Activated naive CD8-positive, alpha-beta T cell (primary cell): ENCODE data around the gene CTNND1.

Source experiments
- H3K27ac Mint-ChIP-seq: one replicate; pipeline ENCODE4 v1.8.0; 2021; ENCODE audit warnings: mixed read lengths
- H3K27me3 Mint-ChIP-seq: one replicate; pipeline ENCODE4 v1.8.0; 2021; ENCODE audit warnings: mixed read lengths
- H3K36me3 Mint-ChIP-seq: one replicate; pipeline ENCODE4 v1.8.0; 2021; ENCODE audit warnings: mixed read lengths
- H3K4me1 Mint-ChIP-seq: one replicate; pipeline ENCODE4 v1.8.0; 2021; ENCODE audit warnings: low read depth, mixed read lengths
- H3K4me3 Mint-ChIP-seq: one replicate; pipeline ENCODE4 v1.8.0; 2021; ENCODE audit warnings: mild to moderate bottlenecking, mixed read lengths
- H3K9me3 Mint-ChIP-seq: one replicate; pipeline ENCODE4 v1.8.0; 2021; ENCODE audit warnings: low read depth, mixed read lengths

Gene CTNND1

DNA sequence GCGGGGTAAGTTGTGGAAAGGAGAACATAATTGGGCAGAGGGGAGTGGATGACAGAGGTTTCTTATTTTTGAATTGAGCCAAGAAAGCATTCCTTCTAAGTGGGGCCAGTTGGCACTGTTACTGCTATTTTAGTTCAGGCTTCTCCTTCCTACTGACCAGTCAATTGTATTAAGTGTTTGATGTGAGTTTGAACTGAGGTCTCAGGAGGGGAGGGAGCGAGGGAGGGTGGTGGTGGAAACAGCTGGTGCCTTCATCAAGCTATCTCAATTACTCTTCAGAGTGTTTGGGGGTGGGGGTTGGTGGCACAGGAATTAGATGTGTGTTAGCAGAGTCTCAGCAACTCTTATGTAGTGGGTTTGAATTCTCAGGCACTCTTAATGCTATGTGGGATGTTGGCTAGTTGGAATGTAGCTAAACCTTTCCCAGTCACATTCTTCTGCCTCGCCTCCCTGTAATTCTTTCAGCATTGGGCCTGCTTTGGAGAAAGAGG lies 14.5 kb downstream of the CTNND1 start:
- H3K36me3 Mint-ChIP-seq, result peaks cover 8% of the 10 kb centered on the region
- no peak overlapping the region for H3K27ac Mint-ChIP-seq
- no peaks in the 10 kb centered on the region for H3K27me3 Mint-ChIP-seq
- H3K4me3 Mint-ChIP-seq, result no peak overlapping the region
- no peaks in the 10 kb centered on the region for H3K9me3 Mint-ChIP-seq
- H3K4me1 Mint-ChIP-seq, result peaks cover 36% of the 10 kb centered on the region

DNA sequence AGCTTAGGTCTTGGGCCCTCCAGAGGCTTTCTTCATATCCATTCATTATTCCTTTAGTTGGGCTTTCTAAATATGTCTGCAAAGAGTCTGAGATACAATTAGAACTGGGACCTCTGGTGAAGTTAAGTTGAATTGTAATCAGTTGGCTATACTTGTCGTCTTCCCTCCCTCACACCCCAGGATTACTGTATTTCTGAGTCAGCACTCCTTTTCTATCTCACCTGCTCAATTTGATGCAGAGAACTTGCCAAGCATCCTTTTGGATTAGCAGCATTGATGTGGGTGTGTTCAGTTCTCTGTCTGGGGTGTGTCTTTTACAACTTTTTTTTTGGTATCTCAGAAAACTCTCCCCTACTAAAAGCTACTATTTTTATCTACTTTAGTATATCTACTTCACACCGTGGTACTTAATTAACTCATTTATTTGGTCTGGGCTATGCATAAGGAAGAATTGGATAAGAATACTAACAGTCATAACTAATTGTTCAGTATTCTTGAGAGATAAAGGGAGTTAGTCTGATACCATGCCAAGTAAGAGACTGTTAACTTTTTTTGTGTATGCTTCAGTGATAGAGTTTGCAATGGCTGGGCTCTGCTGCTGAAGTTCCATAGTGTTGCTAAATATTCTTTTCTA lies 15.1 kb downstream of the CTNND1 start:
- H3K27me3 Mint-ChIP-seq, result no peaks in the 10 kb centered on the region
- no peak overlapping the region for H3K27ac Mint-ChIP-seq
- no peaks in the 10 kb centered on the region for H3K9me3 Mint-ChIP-seq
- peaks cover 8% of the 10 kb centered on the region for H3K36me3 Mint-ChIP-seq
- H3K4me1 Mint-ChIP-seq, result peaks cover 40% of the 10 kb centered on the region
- no peak overlapping the region for H3K4me3 Mint-ChIP-seq

- H3K9me3 Mint-ChIP-seq, result no peaks in the 10 kb centered on the region
- H3K4me1 Mint-ChIP-seq, result peaks cover 51% of the 10 kb centered on the region
- no peaks in the 10 kb centered on the region for H3K27me3 Mint-ChIP-seq
- H3K4me3 Mint-ChIP-seq, result no peak overlapping the region
- H3K27ac Mint-ChIP-seq, result no peak overlapping the region
- H3K36me3 Mint-ChIP-seq, result peaks cover 8% of the 10 kb centered on the region
Observed at GRCh38 chr11:57777969-57778317, 16.3 kb downstream of the CTNND1 start.

GRCh38 chr11:57778318-57779037 lies 16.9 kb downstream of the CTNND1 start:
- H3K4me3 Mint-ChIP-seq, result no peak overlapping the region
- H3K9me3 Mint-ChIP-seq, result no peaks in the 10 kb centered on the region
- peaks cover 51% of the 10 kb centered on the region for H3K4me1 Mint-ChIP-seq
- H3K27me3 Mint-ChIP-seq, result no peaks in the 10 kb centered on the region
- peaks cover 8% of the 10 kb centered on the region for H3K36me3 Mint-ChIP-seq
- H3K27ac Mint-ChIP-seq, result no peak overlapping the region

DNA sequence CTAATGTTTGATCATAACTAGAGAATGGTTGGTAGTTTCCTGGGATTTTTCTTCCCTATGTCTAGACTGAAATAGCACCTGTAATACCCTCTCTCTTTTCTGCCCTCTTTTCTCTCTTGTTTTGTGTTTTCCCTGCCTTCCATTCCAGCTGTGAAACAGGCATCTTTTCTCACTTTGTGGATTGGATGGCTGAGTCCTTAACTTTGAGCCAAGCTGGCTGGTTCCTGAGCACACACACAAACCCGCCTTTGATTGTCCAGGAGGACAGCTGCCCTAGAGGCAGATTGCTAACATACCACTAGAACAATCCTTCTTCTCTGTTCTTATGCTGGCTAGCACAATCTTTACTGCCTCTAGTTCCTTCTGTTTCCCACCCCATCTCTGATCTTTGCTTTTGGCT lies 17.7 kb downstream of the CTNND1 start:
- Mint-ChIP-seq H3K36me3 (peaks cover 6% of the 10 kb centered on the region), H3K4me1 (peaks cover 51% of the 10 kb centered on the region), H3K27me3 (no peaks in the 10 kb centered on the region), H3K9me3 (no peaks in the 10 kb centered on the region), H3K27ac (no peak overlapping the region), H3K4me3 (no peak overlapping the region)

DNA sequence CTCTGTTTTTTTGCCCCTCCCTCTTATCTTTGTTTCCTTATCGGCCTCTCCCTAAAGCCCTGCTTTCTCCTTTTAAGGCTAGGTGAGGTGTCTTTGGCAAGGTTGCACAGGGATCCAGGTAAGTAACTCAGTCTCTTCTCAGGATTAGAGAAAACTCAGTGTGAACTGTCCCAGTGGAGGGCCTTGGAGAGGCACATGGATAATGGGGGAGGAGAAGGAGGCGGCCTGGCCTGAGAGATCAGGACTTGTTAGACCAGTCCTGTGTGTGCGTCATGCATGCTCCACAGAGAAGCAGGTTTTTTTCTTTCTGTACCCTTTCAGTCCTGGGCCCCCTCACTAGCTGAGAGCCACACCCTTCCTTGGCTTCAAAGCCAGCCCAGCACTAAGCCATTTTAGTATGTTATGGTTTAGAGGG lies 19.9 kb downstream of the CTNND1 start:
- H3K36me3 Mint-ChIP-seq, result peaks cover 7% of the 10 kb centered on the region
- H3K27me3 Mint-ChIP-seq, result no peaks in the 10 kb centered on the region
- no peaks in the 10 kb centered on the region for H3K9me3 Mint-ChIP-seq
- H3K4me1 Mint-ChIP-seq, result peaks cover 42% of the 10 kb centered on the region
- H3K4me3 Mint-ChIP-seq, result no peak overlapping the region
- H3K27ac Mint-ChIP-seq, result no peak overlapping the region

DNA sequence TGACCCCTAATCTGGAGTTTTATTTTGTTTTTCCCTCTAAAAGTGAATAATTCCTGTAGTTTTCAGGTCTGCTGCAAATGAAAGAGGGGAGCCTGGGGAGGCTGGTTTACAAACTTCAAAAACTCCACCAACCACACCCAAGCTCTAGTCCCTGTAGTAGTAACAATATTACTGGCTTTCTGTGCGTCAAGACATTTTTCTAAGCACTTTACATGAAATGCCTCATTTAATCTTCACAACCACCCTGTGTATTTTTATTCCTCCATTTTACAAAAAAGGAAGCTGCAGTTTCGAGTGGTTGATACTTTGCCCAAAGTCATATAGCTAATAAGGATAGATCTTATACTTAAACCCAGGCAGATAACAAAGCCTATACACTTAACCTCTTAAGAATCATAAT lies 23.5 kb downstream of the CTNND1 start:
- Mint-ChIP-seq H3K27ac (no peak overlapping the region), H3K4me3 (no peak overlapping the region), H3K9me3 (no peaks in the 10 kb centered on the region), H3K36me3 (peaks cover 4% of the 10 kb centered on the region), H3K27me3 (no peaks in the 10 kb centered on the region), H3K4me1 (peaks cover 28% of the 10 kb centered on the region)

- Mint-ChIP-seq H3K27me3 (no peaks in the 10 kb centered on the region), H3K4me3 (no peak overlapping the region), H3K36me3 (peaks cover 3% of the 10 kb centered on the region), H3K27ac (no peak overlapping the region), H3K9me3 (no peaks in the 10 kb centered on the region), H3K4me1 (peaks cover 25% of the 10 kb centered on the region)
Observed at GRCh38 chr11:57786436-57786835, 24.8 kb downstream of the CTNND1 start.

DNA sequence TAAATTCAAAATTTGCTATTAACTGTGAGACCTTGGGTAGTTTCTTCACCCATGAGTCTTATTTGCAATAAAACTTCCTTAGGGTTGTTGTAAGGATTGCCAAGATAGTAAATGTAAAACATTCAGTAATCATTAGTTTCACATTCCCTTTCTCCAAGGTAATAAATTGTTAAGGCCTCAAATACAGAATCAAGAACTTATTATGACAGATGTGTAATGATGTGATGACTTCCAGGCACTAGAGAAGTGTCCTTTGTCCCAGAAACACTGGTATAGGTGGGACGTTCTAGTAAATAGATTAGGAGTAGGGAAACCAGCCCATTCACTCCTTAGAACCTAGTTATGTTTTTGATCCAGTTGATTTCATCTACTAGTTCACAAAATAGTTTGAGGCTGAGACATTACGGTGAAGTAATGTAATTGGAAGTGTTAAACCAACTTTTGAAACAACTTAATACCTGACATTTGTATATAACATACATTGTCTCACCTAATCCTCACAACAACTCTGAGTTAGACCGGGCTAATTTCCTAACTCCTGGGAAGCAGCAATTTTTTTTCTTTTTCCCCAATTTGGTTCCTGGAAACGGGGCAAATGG lies 25.5 kb downstream of the CTNND1 start:
- Mint-ChIP-seq H3K4me3 (no peak overlapping the region), H3K36me3 (peaks cover 2% of the 10 kb centered on the region), H3K4me1 (peaks cover 25% of the 10 kb centered on the region), H3K27me3 (no peaks in the 10 kb centered on the region), H3K9me3 (no peaks in the 10 kb centered on the region), H3K27ac (no peak overlapping the region)

GRCh38 chr11:57787920-57788702 lies 26.5 kb downstream of the CTNND1 start:
- H3K4me3 Mint-ChIP-seq, result no peak overlapping the region
- H3K4me1 Mint-ChIP-seq, result peaks cover 26% of the 10 kb centered on the region
- H3K27ac Mint-ChIP-seq, result no peak overlapping the region
- no peaks in the 10 kb centered on the region for H3K27me3 Mint-ChIP-seq
- no peaks in the 10 kb centered on the region for H3K9me3 Mint-ChIP-seq
- peaks cover 2% of the 10 kb centered on the region for H3K36me3 Mint-ChIP-seq

DNA sequence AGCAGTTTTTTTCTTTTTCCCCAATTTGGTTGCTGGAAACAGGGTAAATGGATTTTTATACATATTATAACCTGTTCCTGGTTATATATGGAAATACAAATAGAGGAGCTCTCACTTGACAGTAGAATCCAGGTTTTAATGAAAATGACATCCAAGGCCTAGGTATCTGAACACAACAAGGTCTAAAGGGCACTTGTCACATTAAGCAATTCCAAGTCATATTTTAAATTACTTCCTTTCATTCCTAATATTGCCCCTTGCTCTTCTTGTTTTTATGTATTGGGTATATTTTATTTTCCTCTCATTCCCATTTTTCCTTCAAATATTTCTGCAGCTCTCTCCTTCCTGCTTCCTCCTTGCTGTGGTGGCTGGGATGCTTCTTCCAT lies 27.1 kb downstream of the CTNND1 start:
- Mint-ChIP-seq H3K27me3 (no peaks in the 10 kb centered on the region), H3K36me3 (peaks cover 2% of the 10 kb centered on the region), H3K4me1 (peaks cover 32% of the 10 kb centered on the region), H3K27ac (peak overlapping the region; percentile 7), H3K4me3 (no peak overlapping the region), H3K9me3 (no peaks in the 10 kb centered on the region)

DNA sequence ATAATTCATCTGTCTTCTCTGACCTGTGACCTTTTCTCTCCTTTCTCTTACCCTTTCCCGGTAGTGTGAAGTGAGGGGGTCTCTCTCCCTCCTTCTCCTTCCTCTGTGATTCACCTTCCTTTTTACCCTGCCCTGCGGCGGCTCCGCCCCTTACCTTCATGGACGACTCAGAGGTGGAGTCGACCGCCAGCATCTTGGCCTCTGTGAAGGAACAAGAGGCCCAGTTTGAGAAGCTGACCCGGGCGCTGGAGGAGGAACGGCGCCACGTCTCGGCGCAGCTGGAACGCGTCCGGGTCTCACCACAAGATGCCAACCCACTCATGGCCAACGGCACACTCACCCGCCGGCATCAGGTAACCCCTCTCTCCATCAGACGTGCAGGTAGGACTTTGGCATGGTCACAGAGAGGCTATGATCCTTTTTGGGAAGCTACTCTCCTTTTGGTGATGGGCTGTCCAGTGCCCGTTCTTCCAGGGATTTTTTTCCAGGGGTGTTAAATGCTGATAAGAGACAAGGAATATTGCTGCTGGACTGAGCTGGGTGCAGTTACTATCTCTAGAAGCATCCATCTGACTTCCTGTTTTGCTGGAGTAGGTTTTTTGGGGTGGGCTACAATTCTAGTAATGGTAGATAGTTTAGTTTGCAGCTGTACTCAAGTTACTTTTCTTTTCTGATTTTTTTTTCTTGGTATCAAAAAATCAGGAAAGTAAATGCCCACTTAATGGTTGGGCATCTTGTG lies 29.9 kb downstream of the CTNND1 start:
- Mint-ChIP-seq H3K27ac (peak overlapping the region; percentile 94), H3K36me3 (peaks cover 7% of the 10 kb centered on the region), H3K27me3 (no peaks in the 10 kb centered on the region), H3K9me3 (no peaks in the 10 kb centered on the region), H3K4me1 (peaks cover 36% of the 10 kb centered on the region), H3K4me3 (peak overlapping the region; percentile 77)

- Mint-ChIP-seq H3K4me3 (peak overlapping the region; percentile 77), H3K9me3 (no peaks in the 10 kb centered on the region), H3K36me3 (peaks cover 10% of the 10 kb centered on the region), H3K27ac (peak overlapping the region; percentile 94), H3K27me3 (no peaks in the 10 kb centered on the region), H3K4me1 (peaks cover 36% of the 10 kb centered on the region)
Observed at GRCh38 chr11:57792060-57792541, 30.5 kb downstream of the CTNND1 start.

DNA sequence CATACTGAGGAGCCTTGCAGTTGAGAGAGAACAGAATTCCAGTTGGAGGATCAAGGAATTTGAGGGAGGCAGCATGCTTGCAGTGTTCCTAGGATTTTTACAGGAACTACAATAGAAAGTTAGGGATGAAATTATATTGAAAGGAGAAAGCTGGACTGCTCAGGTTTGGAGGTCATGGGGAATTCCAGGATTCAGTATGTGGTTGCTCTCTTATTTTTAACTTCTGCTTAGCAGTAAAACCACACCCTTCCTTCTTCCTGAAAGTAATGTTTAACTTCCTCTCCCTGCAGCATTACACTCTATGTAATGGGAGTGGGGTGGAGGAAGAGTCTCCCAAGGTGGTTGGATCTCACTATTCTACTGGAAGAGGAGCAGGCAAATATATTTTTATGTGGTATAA lies 31.3 kb downstream of the CTNND1 start:
- Mint-ChIP-seq H3K4me3 (peak overlapping the region; percentile 72), H3K27me3 (no peaks in the 10 kb centered on the region), H3K27ac (peak overlapping the region; percentile 94), H3K36me3 (peaks cover 10% of the 10 kb centered on the region), H3K9me3 (no peaks in the 10 kb centered on the region), H3K4me1 (peaks cover 36% of the 10 kb centered on the region)
